Neural cell (in vitro differentiated cells): ENCODE measurements around the gene TBCK. TPM values are rescaled to one million over a fixed set of nuclear protein-coding genes. Genes with fewer than 3 reads are reported as not detected.

Source experiments
- H2AFZ ChIP-seq: fragments of 200-600, 300-800 bp; sonication (generic), shearing (Covaris generic); 2 replicates; pipeline ENCODE4 v1.6.0; 2014; ENCODE audit warnings: low read depth, mild to moderate bottlenecking, antibody characterized with exemption, low read length, moderate library complexity
- H3F3A ChIP-seq: fragments of 200-600 bp; shearing (Covaris generic); 2 replicates; pipeline ENCODE4 v1.6.1; 2016; ENCODE audit warnings: mild to moderate bottlenecking, moderate library complexity, mixed read lengths, antibody characterized with exemption, low read length; ENCODE audit not compliant: insufficient read depth, poor library complexity, severe bottlenecking
- H3K27ac ChIP-seq: fragments of 200-600, 300-800 bp; sonication (generic), shearing (Covaris generic); 2 replicates; pipeline ENCODE4 v1.5.1; 2014; ENCODE audit warnings: mild to moderate bottlenecking, low read length, moderate library complexity
- H3K27me3 ChIP-seq: fragments of 300-800, 200-600 bp; sonication (generic), shearing (Covaris generic); 2 replicates; pipeline ENCODE4 v1.6.0; 2014; ENCODE audit warnings: mild to moderate bottlenecking, low read depth, low read length, moderate library complexity; ENCODE audit not compliant: insufficient read depth
- H3K36me3 ChIP-seq: fragments of 300-800, 200-600 bp; sonication (generic), shearing (Covaris generic); 2 replicates; pipeline ENCODE4 v1.5.1; 2014; ENCODE audit warnings: mild to moderate bottlenecking, antibody characterized with exemption, low read length, moderate library complexity; ENCODE audit not compliant: insufficient read depth
- H3K4me2 ChIP-seq: fragments of 300-800, 200-600 bp; sonication (generic), shearing (Covaris generic); 2 replicates; pipeline ENCODE4 v1.6.0; 2014; ENCODE audit warnings: mild to moderate bottlenecking, low read length
- H3K4me3 ChIP-seq: fragments of 300-800, 200-600 bp; sonication (generic), shearing (Covaris generic); 2 replicates; pipeline ENCODE4 v1.5.1; 2014; ENCODE audit warnings: mild to moderate bottlenecking, low read length, moderate library complexity
- H3K79me2 ChIP-seq: fragments of 200-600 bp; shearing (Covaris generic); replicated peaks from 2 replicates; pipeline ENCODE4 v1.6.0; 2014; ENCODE audit warnings: mild to moderate bottlenecking, low read length, moderate library complexity; ENCODE audit not compliant: insufficient read depth
- H3K9ac ChIP-seq: fragments of 300-800, 200-600 bp; sonication (generic), shearing (Covaris generic); 2 replicates; pipeline ENCODE4 v1.6.1; 2016; ENCODE audit warnings: mild to moderate bottlenecking, low read length, mixed read lengths
- H3K9me2 ChIP-seq: fragments of 200-600 bp; shearing (Covaris generic); 2 replicates; pipeline ENCODE4 v1.6.1; 2016; ENCODE audit warnings: mild to moderate bottlenecking, low read length, mixed read lengths; ENCODE audit not compliant: insufficient read depth
- H3K9me3 ChIP-seq: fragments of 200-600, 300-800 bp; sonication (generic), shearing (Covaris generic); 2 replicates; pipeline ENCODE4 v1.6.1; 2016; ENCODE audit warnings: mild to moderate bottlenecking, mixed run types, low read length, moderate library complexity, mixed read lengths
- H4K20me1 ChIP-seq: fragments of 200-600 bp; shearing (Covaris generic); 2 replicates; pipeline ENCODE4 v1.6.1; 2016; ENCODE audit warnings: mild to moderate bottlenecking, mixed run types; ENCODE audit not compliant: insufficient read depth
- CTCF ChIP-seq: fragments of 450-650 bp; IDR thresholded peaks from 2 replicates; pipeline ENCODE4 v1.5.1; 2014; ENCODE audit warnings: antibody characterized with exemption, mild to moderate bottlenecking, moderate library complexity; ENCODE audit not compliant: poor library complexity, severe bottlenecking
- EP300 ChIP-seq: fragments of 450-650 bp; conservative IDR thresholded peaks from 2 replicates; pipeline ENCODE4 v1.6.1; 2014; ENCODE audit warnings: antibody characterized with exemption, mild to moderate bottlenecking, moderate library complexity; ENCODE audit not compliant: poor library complexity, severe bottlenecking
- EZH2 ChIP-seq: fragments of 200-600, 300-800 bp; shearing (Covaris generic), sonication (generic); IDR thresholded peaks from 2 replicates; pipeline ENCODE4 v1.6.1; 2014; ENCODE audit warnings: antibody characterized with exemption, low read length, borderline replicate concordance, mild to moderate bottlenecking; ENCODE audit not compliant: insufficient read depth, poor library complexity, severe bottlenecking
- MXI1 ChIP-seq: fragments of 450-650 bp; conservative IDR thresholded peaks from 2 replicates; pipeline ENCODE4 v1.6.1; 2014; ENCODE audit warnings: antibody characterized with exemption, mild to moderate bottlenecking; ENCODE audit not compliant: poor library complexity, severe bottlenecking
- POLR2AphosphoS5 ChIP-seq: IDR thresholded peaks from 2 replicates; pipeline ENCODE4 v1.6.1; 2012
- RAD21 ChIP-seq: fragments of 450-650 bp; conservative IDR thresholded peaks from 2 replicates; pipeline ENCODE4 v1.6.1; 2014; ENCODE audit warnings: antibody characterized with exemption, mild to moderate bottlenecking, moderate library complexity
- REST ChIP-seq: IDR thresholded peaks from 2 replicates; pipeline ENCODE4 v1.6.1; 2012; ENCODE audit warnings: borderline replicate concordance
- SMC3 ChIP-seq: fragments of 450-650 bp; conservative IDR thresholded peaks from 2 replicates; pipeline ENCODE4 v1.6.1; 2014; ENCODE audit warnings: antibody characterized with exemption, mild to moderate bottlenecking, moderate library complexity; ENCODE audit not compliant: poor library complexity
- TAF1 ChIP-seq: IDR thresholded peaks from 2 replicates; pipeline ENCODE4 v1.6.1; 2012; ENCODE audit warnings: low read depth
- polyA plus RNA-seq: library from polyadenylated mRNA; depleted of rRNA; stranded (reverse); fragments of >200 nt; gene quantifications from 2 replicates; pipeline ENCODE4 v1.2.3, GENCODE V29; 2014

TBCK gene
- polyA plus RNA-seq, 1 donor from 2014 or later: 55.0 TPM

- no peak overlapping the region for H3K4me3 ChIP-seq
- H3K9ac ChIP-seq: no peak overlapping the region
- TF ChIP-seq EP300 (no peak), POLR2AphosphoS5 (no peak), CTCF (no peak), RAD21 (no peak), TAF1 (no peak)
- H3K9me2 ChIP-seq: no peaks in the 10 kb centered on the region
- no peaks in the 10 kb centered on the region for H3F3A ChIP-seq
- H3K27me3 ChIP-seq: no peaks in the 10 kb centered on the region
- H3K27ac ChIP-seq: no peak overlapping the region
- peaks cover 7% of the 10 kb centered on the region for H3K36me3 ChIP-seq
- no peaks in the 10 kb centered on the region for H4K20me1 ChIP-seq
- H2AFZ ChIP-seq: no peak overlapping the region
- no peaks in the 10 kb centered on the region for H3K9me3 ChIP-seq
- H3K79me2 ChIP-seq: no peaks in the 10 kb centered on the region
- H3K4me2 ChIP-seq: no peak overlapping the region
These were observed 68.4 kb downstream of the TBCK start for GRCh38 chr4:106247600-106247999.

GRCh38 chr4:106246441-106246840, 69.6 kb downstream of the TBCK start:
- TF ChIP-seq TAF1 (no peak), POLR2AphosphoS5 (no peak), EZH2 (no peak), SMC3 (no peak), EP300 (no peak), RAD21 (no peak), CTCF (no peak), REST (no peak), MXI1 (no peak)
- Histone ChIP-seq H3K36me3 (peaks cover 7% of the 10 kb centered on the region), H3K4me3 (no peak overlapping the region), H3K79me2 (no peaks in the 10 kb centered on the region), H3K9me2 (no peaks in the 10 kb centered on the region), H3K4me2 (no peak overlapping the region), H3F3A (no peaks in the 10 kb centered on the region), H3K9ac (no peak overlapping the region), H3K27me3 (no peaks in the 10 kb centered on the region), H3K9me3 (no peaks in the 10 kb centered on the region), H4K20me1 (no peaks in the 10 kb centered on the region), H2AFZ (no peak overlapping the region), H3K27ac (no peak overlapping the region)
